SK-N-SH treated with all-trans-retinoic acid at 6 μM for 48 hours (cell line): Measurements from ENCODE around the gene GPC5.
"Not testable (repeated sequence)": the region's sequence is repeated elsewhere in the genome, so short reads cannot be mapped to it uniquely, and the experiment has no call there.

Experiments
- ATAC-seq: fragments of 200-7000 bp; cut with Tn5 transposase; 3 replicates; pipeline ENCODE4 v1.9.1; 2020; ENCODE audit warnings: mild to moderate bottlenecking, moderate library complexity
- BACH2 ChIP-seq: fragments of 250-450 bp; sonication (Bioruptor Pico); IDR thresholded peaks from 2 replicates; pipeline ENCODE4 v1.9.0; 2021; ENCODE audit warnings: mild to moderate bottlenecking, borderline replicate concordance
- CREB5 ChIP-seq: fragments of 250-450 bp; sonication (Bioruptor Pico); IDR thresholded peaks from 2 replicates; pipeline ENCODE4 v1.5.1; 2020; ENCODE audit warnings: low read depth, mild to moderate bottlenecking, moderate library complexity
- CSDC2 ChIP-seq: fragments of 250-450 bp; sonication (Bioruptor Pico); IDR thresholded peaks from 2 replicates; pipeline ENCODE4 v1.5.0; 2020; ENCODE audit warnings: mild to moderate bottlenecking, moderate library complexity
- CSRNP3 ChIP-seq: fragments of 250-450 bp; sonication (Bioruptor Pico); IDR thresholded peaks from 2 replicates; pipeline ENCODE4 v1.5.1; 2021; ENCODE audit warnings: mild to moderate bottlenecking, moderate library complexity
- ESRRG ChIP-seq: fragments of 250-450 bp; sonication (Bioruptor Pico); IDR thresholded peaks from 2 replicates; pipeline ENCODE4 v1.6.1; 2021; ENCODE audit warnings: mild to moderate bottlenecking
- GLIS3 ChIP-seq: fragments of 250-450 bp; sonication (Bioruptor Pico); IDR thresholded peaks from 2 replicates; pipeline ENCODE4 v1.5.0; 2020; ENCODE audit warnings: mild to moderate bottlenecking, moderate library complexity
- ISL1 ChIP-seq: fragments of 250-450 bp; sonication (Bioruptor Pico); IDR thresholded peaks from 2 replicates; pipeline ENCODE4 v2.1.2; 2022; ENCODE audit warnings: mild to moderate bottlenecking, moderate library complexity
- OSR1 ChIP-seq: fragments of 250-450 bp; sonication (Bioruptor Pico); IDR thresholded peaks from 2 replicates; pipeline ENCODE4 v1.8.0; 2022; ENCODE audit warnings: moderate library complexity, mild to moderate bottlenecking, inconsistent platforms
- PATZ1 ChIP-seq: fragments of 250-450 bp; sonication (Bioruptor Pico); IDR thresholded peaks from 2 replicates; pipeline ENCODE4 v1.8.0; 2020; ENCODE audit warnings: mild to moderate bottlenecking, moderate library complexity, borderline replicate concordance
- POU6F1 ChIP-seq: fragments of 250-450 bp; sonication (Bioruptor Pico); IDR thresholded peaks from 2 replicates; pipeline ENCODE4 v1.8.0; 2021; ENCODE audit warnings: low read depth, mild to moderate bottlenecking, moderate library complexity, borderline replicate concordance
- PPARA ChIP-seq: fragments of 250-450 bp; sonication (Bioruptor Pico); IDR thresholded peaks from 2 replicates; pipeline ENCODE4 v1.5.0; 2020; ENCODE audit warnings: mild to moderate bottlenecking, borderline replicate concordance
- RARB ChIP-seq: fragments of 250-450 bp; sonication (Bioruptor Pico); IDR thresholded peaks from 2 replicates; pipeline ENCODE4 v1.8.0; 2021; ENCODE audit warnings: mild to moderate bottlenecking, moderate library complexity
- TCF4 ChIP-seq: fragments of 250-450 bp; sonication (Bioruptor Pico); IDR thresholded peaks from 2 replicates; pipeline ENCODE4 v1.8.0; 2021; ENCODE audit warnings: mild to moderate bottlenecking, moderate library complexity, borderline replicate concordance
- TOX ChIP-seq: fragments of 250-450 bp; sonication (Bioruptor Pico); IDR thresholded peaks from 2 replicates; pipeline ENCODE4 v1.8.0; 2021; ENCODE audit warnings: mild to moderate bottlenecking, moderate library complexity, borderline replicate concordance
- TSHZ2 ChIP-seq: fragments of 250-450 bp; sonication (Bioruptor Pico); IDR thresholded peaks from 2 replicates; pipeline ENCODE4 v1.5.0; 2020; ENCODE audit warnings: mild to moderate bottlenecking, moderate library complexity
- ZFP3 ChIP-seq: fragments of 250-450 bp; sonication (Bioruptor Pico); IDR thresholded peaks from 2 replicates; pipeline ENCODE4 v1.5.0; 2020; ENCODE audit warnings: mild to moderate bottlenecking, moderate library complexity
- ZFP30 ChIP-seq: fragments of 450-650 bp; formaldehyde crosslinking; IDR thresholded peaks from 2 replicates; pipeline ENCODE4 v1.5.0; 2022; ENCODE audit warnings: mild to moderate bottlenecking, moderate library complexity
- ZNF565 ChIP-seq: fragments of 450-650 bp; formaldehyde crosslinking; conservative IDR thresholded peaks from 2 replicates; pipeline ENCODE4 v1.5.0; 2020; ENCODE audit warnings: low read depth, mild to moderate bottlenecking, moderate library complexity
- ZNF8 ChIP-seq: fragments of 450-650 bp; formaldehyde crosslinking; IDR thresholded peaks from 2 replicates; pipeline ENCODE4 v1.5.0; 2020; ENCODE audit warnings: mild to moderate bottlenecking, moderate library complexity

Gene GPC5

GRCh38 chr13:92514420-92515125 lies 1116.2 kb downstream of the GPC5 start:
- TF ChIP-seq TCF4 (CRISPR knock-in tag): no peak
- TF ChIP-seq RARB: no peak
- TF ChIP-seq TSHZ2 (CRISPR knock-in tag): no peak
- no peak for TF ChIP-seq ZNF565 (CRISPR knock-in tag)
- TF ChIP-seq ZFP3: no peak
- TF ChIP-seq GLIS3 (CRISPR knock-in tag): no peak
- no peak for TF ChIP-seq ISL1 (CRISPR knock-in tag)
- TF ChIP-seq TOX (CRISPR knock-in tag): no peak
- no peak for TF ChIP-seq BACH2 (CRISPR knock-in tag)
- no peak for TF ChIP-seq PATZ1 (CRISPR knock-in tag)
- TF ChIP-seq CREB5 (CRISPR knock-in tag): no peak
- no peak for TF ChIP-seq CSRNP3
- TF ChIP-seq POU6F1 (CRISPR knock-in tag): no peak
- no peak for TF ChIP-seq OSR1 (CRISPR knock-in tag)
- no peak for TF ChIP-seq ESRRG
- no peak for ATAC-seq

- ATAC-seq: not testable (repeated sequence)
Observed at GRCh38 chr13:92516878-92517277, 1118.5 kb downstream of the GPC5 start.

GRCh38 chr13:92518622-92519021 lies 1120.2 kb downstream of the GPC5 start:
- not testable (repeated sequence) for ATAC-seq

GRCh38 chr13:92530364-92530763 lies 1131.9 kb downstream of the GPC5 start:
- ATAC-seq: no peak
- no peak for TF ChIP-seq PATZ1 (CRISPR knock-in tag)
- no peak for TF ChIP-seq ZNF8 (CRISPR knock-in tag)
- no peak for TF ChIP-seq CSDC2
- no peak for TF ChIP-seq TSHZ2 (CRISPR knock-in tag)
- TF ChIP-seq TCF4 (CRISPR knock-in tag): no peak
- no peak for TF ChIP-seq PPARA (CRISPR knock-in tag)
- no peak for TF ChIP-seq ZFP3
- TF ChIP-seq ISL1 (CRISPR knock-in tag): no peak
- TF ChIP-seq BACH2 (CRISPR knock-in tag): no peak
- TF ChIP-seq POU6F1 (CRISPR knock-in tag): no peak
- TF ChIP-seq TOX (CRISPR knock-in tag): no peak
- no peak for TF ChIP-seq ZFP30 (CRISPR knock-in tag)
